RWPE2 (cell line): ENCODE data around the gene GLDN.

Source experiments
- ATAC-seq: fragments of 200-7000 bp; cut with Tn5 transposase; 3 replicates; pipeline ENCODE4 v1.9.1; 2021; ENCODE audit warnings: low read depth
- DNase-seq: peaks from one replicate; pipeline ENCODE4 v3.0.0-alpha.2; 2020; ENCODE audit warnings: low spot score
- H3K27ac ChIP-seq: fragments of 450-650 bp; 2 replicates; pipeline ENCODE4 v1.5.1; 2017; ENCODE audit warnings: mild to moderate bottlenecking; ENCODE audit not compliant: poor library complexity, severe bottlenecking
- H3K27me3 ChIP-seq: fragments of 250-450 bp; sonication (Bioruptor Pico); 2 replicates; pipeline ENCODE4 v1.5.1; 2021; ENCODE audit warnings: mild to moderate bottlenecking, moderate library complexity; ENCODE audit not compliant: insufficient read depth, poor library complexity, severe bottlenecking
- H3K36me3 ChIP-seq: fragments of 250-450 bp; sonication (Bioruptor Pico); 2 replicates; pipeline ENCODE4 v1.5.1; 2020; ENCODE audit warnings: low read depth, mild to moderate bottlenecking, moderate library complexity
- H3K4me1 ChIP-seq: fragments of 250-450 bp; sonication (Bioruptor Pico); 2 replicates; pipeline ENCODE4 v1.5.1; 2021; ENCODE audit warnings: mild to moderate bottlenecking, moderate library complexity; ENCODE audit not compliant: insufficient read depth, poor library complexity, severe bottlenecking
- H3K4me3 ChIP-seq: fragments of 250-450 bp; sonication (Bioruptor Pico); 2 replicates; pipeline ENCODE4 v1.5.1; 2021; ENCODE audit warnings: mild to moderate bottlenecking, moderate library complexity; ENCODE audit not compliant: severe bottlenecking
- H3K9me3 ChIP-seq: fragments of 250-450 bp; sonication (Bioruptor Pico); 2 replicates; pipeline ENCODE4 v1.5.1; 2021; ENCODE audit warnings: mild to moderate bottlenecking, moderate library complexity; ENCODE audit not compliant: severe bottlenecking
- TF ChIP-seq, protein P1 (sequence below): fragments of 450-650 bp; IDR thresholded peaks from one replicate; pipeline ENCODE4 v1.5.1; 2017; ENCODE audit warnings: mild to moderate bottlenecking, moderate library complexity; ENCODE audit not compliant: poor library complexity, severe bottlenecking

The GLDN gene

DNA sequence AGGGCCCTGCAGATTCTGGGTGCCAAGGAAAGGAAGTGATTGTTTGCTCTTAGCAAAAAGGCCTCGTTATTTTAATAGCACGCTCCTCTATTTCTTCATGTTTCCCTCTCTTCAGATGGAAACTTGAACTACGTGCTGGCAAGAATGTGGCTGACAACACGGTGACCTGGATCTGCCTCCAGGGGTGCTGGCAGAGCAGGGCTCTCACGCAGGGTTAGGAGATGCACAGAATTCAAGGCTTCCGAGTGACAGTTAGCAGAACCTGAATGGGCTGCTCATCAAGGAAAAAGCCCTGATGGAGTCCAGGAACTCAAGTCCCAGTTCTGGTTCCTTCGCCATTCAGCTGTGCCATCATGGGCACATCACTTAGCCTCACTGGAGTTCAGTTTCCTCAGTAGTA is 25.7 kb upstream of the GLDN start:
- ATAC-seq = no peak

DNA sequence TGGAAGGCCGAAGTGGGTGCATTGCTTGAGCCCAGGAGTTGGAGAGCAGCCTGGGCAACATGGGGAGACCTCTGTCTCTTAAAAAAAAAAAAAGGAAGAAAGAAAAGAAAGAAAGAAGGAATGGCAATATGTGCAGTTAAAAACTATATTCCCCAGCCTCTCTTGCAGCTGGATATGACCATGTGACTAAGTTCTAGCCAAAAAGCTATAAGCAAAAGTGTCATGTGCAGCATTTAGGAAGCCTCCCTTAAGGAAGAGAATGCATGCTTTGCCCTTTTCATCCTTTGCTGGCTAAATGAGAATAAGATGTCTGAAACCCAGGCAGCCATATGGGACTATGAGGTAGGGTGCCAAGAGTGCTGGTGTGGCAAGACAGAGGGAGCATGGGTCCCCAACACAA is 24.8 kb upstream of the GLDN start:
- TF ChIP-seq, protein P1, sequence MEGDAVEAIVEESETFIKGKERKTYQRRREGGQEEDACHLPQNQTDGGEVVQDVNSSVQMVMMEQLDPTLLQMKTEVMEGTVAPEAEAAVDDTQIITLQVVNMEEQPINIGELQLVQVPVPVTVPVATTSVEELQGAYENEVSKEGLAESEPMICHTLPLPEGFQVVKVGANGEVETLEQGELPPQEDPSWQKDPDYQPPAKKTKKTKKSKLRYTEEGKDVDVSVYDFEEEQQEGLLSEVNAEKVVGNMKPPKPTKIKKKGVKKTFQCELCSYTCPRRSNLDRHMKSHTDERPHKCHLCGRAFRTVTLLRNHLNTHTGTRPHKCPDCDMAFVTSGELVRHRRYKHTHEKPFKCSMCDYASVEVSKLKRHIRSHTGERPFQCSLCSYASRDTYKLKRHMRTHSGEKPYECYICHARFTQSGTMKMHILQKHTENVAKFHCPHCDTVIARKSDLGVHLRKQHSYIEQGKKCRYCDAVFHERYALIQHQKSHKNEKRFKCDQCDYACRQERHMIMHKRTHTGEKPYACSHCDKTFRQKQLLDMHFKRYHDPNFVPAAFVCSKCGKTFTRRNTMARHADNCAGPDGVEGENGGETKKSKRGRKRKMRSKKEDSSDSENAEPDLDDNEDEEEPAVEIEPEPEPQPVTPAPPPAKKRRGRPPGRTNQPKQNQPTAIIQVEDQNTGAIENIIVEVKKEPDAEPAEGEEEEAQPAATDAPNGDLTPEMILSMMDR = no peak
- H3K27ac ChIP-seq = no peak overlapping the region
- no peaks in the 10 kb centered on the region for H3K27me3 ChIP-seq
- ATAC-seq (no peak), DNase-seq (no peak)
- H3K36me3 ChIP-seq = no peaks in the 10 kb centered on the region
- no peaks in the 10 kb centered on the region for H3K9me3 ChIP-seq
- no peak overlapping the region for H3K4me3 ChIP-seq
- no peaks in the 10 kb centered on the region for H3K4me1 ChIP-seq

More for the DNA sequence above, 25.7 kb upstream of the GLDN start:
- no peak for DNase-seq
- Histone ChIP-seq H3K36me3 (no peaks in the 10 kb centered on the region), H3K9me3 (no peaks in the 10 kb centered on the region), H3K4me3 (no peak overlapping the region), H3K4me1 (no peaks in the 10 kb centered on the region), H3K27me3 (no peaks in the 10 kb centered on the region), H3K27ac (no peak overlapping the region)
- TF ChIP-seq, protein P1 = no peak

GRCh38 chr15:51318382-51319150 is 22.9 kb upstream of the GLDN start:
- H3K27me3 ChIP-seq = no peaks in the 10 kb centered on the region
- no peaks in the 10 kb centered on the region for H3K4me1 ChIP-seq
- ATAC-seq (no peak), DNase-seq (no peak)
- no peak overlapping the region for H3K27ac ChIP-seq
- no peak overlapping the region for H3K4me3 ChIP-seq
- H3K36me3 ChIP-seq = no peaks in the 10 kb centered on the region
- TF ChIP-seq, protein P1 = no peak
- no peaks in the 10 kb centered on the region for H3K9me3 ChIP-seq

- ATAC-seq (no peak), DNase-seq (no peak)
- Histone ChIP-seq H3K27me3 (no peaks in the 10 kb centered on the region), H3K27ac (no peak overlapping the region), H3K4me1 (no peaks in the 10 kb centered on the region), H3K36me3 (no peaks in the 10 kb centered on the region), H3K4me3 (no peak overlapping the region), H3K9me3 (no peaks in the 10 kb centered on the region)
- TF ChIP-seq, protein P1 = no peak
Measured at GRCh38 chr15:51319539-51319938, 21.9 kb upstream of the GLDN start.

- H3K36me3 ChIP-seq = no peaks in the 10 kb centered on the region
- no peak for DNase-seq
- TF ChIP-seq, protein P1 = no peak
- no peaks in the 10 kb centered on the region for H3K27me3 ChIP-seq
- no peaks in the 10 kb centered on the region for H3K9me3 ChIP-seq
- ATAC-seq = no peak
- H3K4me1 ChIP-seq = no peaks in the 10 kb centered on the region
- H3K27ac ChIP-seq = no peak overlapping the region
- H3K4me3 ChIP-seq = no peak overlapping the region
Measured at GRCh38 chr15:51320843-51321242, 20.6 kb upstream of the GLDN start.
